ENCODE measurements around the gene FRMD5. TPM values are rescaled to one million over a fixed set of nuclear protein-coding genes. Genes with fewer than 3 reads are reported as not detected.

Gene FRMD5
- total RNA-seq, 1 donor from 2014 or later, result 9.9 TPM

DNA sequence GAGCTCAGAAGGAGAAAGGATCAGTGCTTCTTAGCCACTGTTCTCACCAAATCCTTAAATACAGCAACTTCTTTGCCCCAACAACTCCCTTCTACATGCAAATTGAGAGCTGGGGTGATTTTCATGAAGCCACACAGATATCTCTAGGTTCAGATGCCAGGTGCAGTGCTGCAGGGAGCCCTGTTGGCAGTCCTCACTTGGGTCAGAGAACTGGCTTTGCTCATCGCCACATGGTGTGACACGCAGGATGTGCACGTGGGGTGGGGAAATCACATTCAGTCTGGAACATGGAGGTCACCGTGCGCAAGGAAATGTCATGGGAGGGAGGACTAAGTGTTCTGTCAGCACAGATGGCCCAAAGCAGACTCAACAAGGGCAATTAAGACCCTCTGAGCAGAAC is 264.5 kb downstream of the FRMD5 start:
- TF ChIP-seq, protein P1, sequence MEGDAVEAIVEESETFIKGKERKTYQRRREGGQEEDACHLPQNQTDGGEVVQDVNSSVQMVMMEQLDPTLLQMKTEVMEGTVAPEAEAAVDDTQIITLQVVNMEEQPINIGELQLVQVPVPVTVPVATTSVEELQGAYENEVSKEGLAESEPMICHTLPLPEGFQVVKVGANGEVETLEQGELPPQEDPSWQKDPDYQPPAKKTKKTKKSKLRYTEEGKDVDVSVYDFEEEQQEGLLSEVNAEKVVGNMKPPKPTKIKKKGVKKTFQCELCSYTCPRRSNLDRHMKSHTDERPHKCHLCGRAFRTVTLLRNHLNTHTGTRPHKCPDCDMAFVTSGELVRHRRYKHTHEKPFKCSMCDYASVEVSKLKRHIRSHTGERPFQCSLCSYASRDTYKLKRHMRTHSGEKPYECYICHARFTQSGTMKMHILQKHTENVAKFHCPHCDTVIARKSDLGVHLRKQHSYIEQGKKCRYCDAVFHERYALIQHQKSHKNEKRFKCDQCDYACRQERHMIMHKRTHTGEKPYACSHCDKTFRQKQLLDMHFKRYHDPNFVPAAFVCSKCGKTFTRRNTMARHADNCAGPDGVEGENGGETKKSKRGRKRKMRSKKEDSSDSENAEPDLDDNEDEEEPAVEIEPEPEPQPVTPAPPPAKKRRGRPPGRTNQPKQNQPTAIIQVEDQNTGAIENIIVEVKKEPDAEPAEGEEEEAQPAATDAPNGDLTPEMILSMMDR (IDR thresholded peaks at IDR 0.05; ENCODE audit: insufficient read depth, low read length, poor library complexity, severe bottlenecking), result no peak
- no peak for DNase-seq (ENCODE audit: low read depth)
- no peak overlapping the region for H3K4me3 ChIP-seq (ENCODE audit: low read depth, low read length)
- no peaks in the 10 kb centered on the region for H3K27me3 ChIP-seq (ENCODE audit: control insufficient read depth, insufficient read depth, low read length)
- no peaks in the 10 kb centered on the region for H3K36me3 ChIP-seq (ENCODE audit: control insufficient read depth, insufficient read depth, low read length)

DNA sequence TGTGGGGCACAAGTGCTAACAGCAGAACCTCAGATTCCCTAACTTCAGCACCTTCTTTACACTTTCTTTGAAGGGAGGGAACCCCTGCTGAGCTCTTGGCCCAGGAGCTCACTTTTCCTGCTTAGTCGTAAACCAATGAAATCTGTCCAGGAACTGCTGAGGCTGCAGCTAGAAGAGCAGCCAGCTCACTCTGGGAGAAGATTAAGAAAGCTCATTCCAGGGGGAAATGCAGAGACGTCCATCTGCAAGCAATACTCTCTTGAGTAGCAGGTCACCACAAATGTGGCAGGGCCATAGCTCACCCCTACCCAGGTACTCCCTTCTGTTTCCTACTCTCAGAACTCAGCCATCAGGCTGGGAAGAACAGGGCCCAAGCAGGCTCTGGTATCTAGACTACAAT is 265.0 kb downstream of the FRMD5 start:
- TF ChIP-seq, protein P1 (IDR thresholded peaks at IDR 0.05; ENCODE audit: insufficient read depth, low read length, poor library complexity, severe bottlenecking), result no peak
- no peak overlapping the region for H3K4me3 ChIP-seq (ENCODE audit: low read depth, low read length)
- DNase-seq (ENCODE audit: low read depth), result no peak

DNA sequence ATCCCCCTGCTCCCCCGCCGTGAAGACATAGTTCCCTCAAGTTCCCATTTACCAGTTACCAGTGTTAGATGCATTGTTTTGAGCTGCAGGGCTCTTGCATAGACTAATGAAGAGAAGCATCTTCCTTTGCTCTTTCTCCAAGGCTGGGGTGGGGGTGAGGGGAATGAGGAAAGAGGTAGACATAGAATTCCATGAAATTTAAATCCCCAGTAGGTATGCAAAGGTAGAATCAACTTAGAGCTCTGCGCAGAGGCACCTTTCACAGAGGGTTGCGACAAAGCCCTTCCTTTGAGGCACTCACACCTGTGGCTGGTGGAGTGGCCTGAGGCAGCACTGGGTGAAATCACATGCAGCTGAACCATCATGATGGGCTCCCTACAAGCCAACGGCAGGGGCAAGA is 266.9 kb downstream of the FRMD5 start:
- TF ChIP-seq, protein P1 (IDR thresholded peaks at IDR 0.05; ENCODE audit: insufficient read depth, low read length, poor library complexity, severe bottlenecking), result no peak
- Histone ChIP-seq H3K27me3 (ENCODE audit: control insufficient read depth, insufficient read depth, low read length) (no peaks in the 10 kb centered on the region), H3K36me3 (ENCODE audit: control insufficient read depth, insufficient read depth, low read length) (peaks cover 1% of the 10 kb centered on the region), H3K4me3 (ENCODE audit: low read depth, low read length) (no peak overlapping the region)
- no peak for DNase-seq (ENCODE audit: low read depth)

More for the DNA sequence above, 265.0 kb downstream of the FRMD5 start:
- no peaks in the 10 kb centered on the region for H3K27me3 ChIP-seq (ENCODE audit: control insufficient read depth, insufficient read depth, low read length)
- no peaks in the 10 kb centered on the region for H3K36me3 ChIP-seq (ENCODE audit: control insufficient read depth, insufficient read depth, low read length)

DNA sequence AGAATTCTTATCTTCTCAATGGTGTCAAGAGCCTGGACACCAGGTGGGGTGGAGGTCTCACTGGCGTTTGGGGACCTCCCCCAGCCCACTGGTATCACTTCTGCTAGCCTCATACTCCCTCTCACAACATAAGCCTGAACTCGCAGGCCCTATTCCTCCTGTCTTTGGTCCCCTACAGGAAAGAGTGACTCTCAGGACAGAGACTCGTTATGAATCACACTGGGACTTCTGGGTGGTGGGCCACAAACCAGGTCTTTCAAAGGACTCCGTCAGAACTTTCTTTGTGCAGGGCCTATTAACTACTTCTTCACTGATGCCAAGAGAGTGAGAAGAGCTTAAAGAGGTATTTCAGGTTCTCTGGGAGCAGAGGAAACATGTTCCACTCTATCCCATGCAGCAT is 267.9 kb downstream of the FRMD5 start:
- DNase-seq (ENCODE audit: low read depth), result no peak
- TF ChIP-seq, protein P1 (IDR thresholded peaks at IDR 0.05; ENCODE audit: insufficient read depth, low read length, poor library complexity, severe bottlenecking), result no peak
- Histone ChIP-seq H3K4me3 (ENCODE audit: low read depth, low read length) (no peak overlapping the region), H3K36me3 (ENCODE audit: control insufficient read depth, insufficient read depth, low read length) (peaks cover 1% of the 10 kb centered on the region), H3K27me3 (ENCODE audit: control insufficient read depth, insufficient read depth, low read length) (no peaks in the 10 kb centered on the region)

DNA sequence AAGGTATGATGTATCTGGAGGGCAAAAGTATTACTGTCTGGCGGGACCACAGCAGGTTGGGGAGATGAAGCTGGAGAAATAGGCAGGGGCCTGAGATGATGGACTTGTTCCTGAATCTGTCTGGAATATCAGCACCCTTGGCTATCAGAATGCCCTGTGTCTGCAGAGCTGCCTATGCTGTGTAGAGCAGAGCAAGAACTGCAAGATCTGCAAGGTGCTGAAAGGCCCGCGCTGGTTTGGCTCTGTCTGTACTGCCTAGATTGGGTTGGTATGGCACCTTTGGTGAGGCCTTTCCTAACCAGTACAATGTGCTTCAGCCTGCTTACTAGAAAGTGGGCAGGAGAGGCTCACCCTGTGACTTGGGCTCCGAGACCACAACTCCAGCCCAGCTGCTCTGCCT is 271.5 kb downstream of the FRMD5 start:
- Histone ChIP-seq H3K4me3 (ENCODE audit: low read depth, low read length) (no peak overlapping the region), H3K36me3 (ENCODE audit: control insufficient read depth, insufficient read depth, low read length) (peaks cover 1% of the 10 kb centered on the region), H3K27me3 (ENCODE audit: control insufficient read depth, insufficient read depth, low read length) (no peaks in the 10 kb centered on the region)
- DNase-seq (ENCODE audit: low read depth), result no peak
- TF ChIP-seq, protein P1 (IDR thresholded peaks at IDR 0.05; ENCODE audit: insufficient read depth, low read length, poor library complexity, severe bottlenecking), result no peak

DNA sequence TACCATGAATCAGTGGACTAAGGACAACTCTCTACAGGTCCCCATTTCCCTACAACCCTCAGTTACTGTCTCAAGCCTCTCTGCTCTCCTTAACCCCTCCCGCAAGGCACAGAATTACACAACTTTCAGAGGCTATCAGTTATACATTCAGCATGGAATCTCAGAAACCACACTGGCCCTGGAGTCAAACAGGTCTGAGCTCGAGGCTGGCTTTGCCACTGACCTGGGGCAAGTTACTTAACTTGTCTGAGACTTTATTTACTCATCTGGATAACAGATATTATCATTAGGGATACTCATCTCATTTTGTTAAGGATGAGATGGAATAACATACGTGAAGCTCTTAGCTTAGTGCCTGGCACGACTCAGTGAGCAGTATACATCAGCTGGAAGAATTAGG is 273.1 kb downstream of the FRMD5 start:
- TF ChIP-seq, protein P1 (IDR thresholded peaks at IDR 0.05; ENCODE audit: insufficient read depth, low read length, poor library complexity, severe bottlenecking), result no peak
- H3K27me3 ChIP-seq (ENCODE audit: control insufficient read depth, insufficient read depth, low read length), result no peaks in the 10 kb centered on the region
- DNase-seq (ENCODE audit: low read depth), result no peak
- no peak overlapping the region for H3K4me3 ChIP-seq (ENCODE audit: low read depth, low read length)
- peaks cover 1% of the 10 kb centered on the region for H3K36me3 ChIP-seq (ENCODE audit: control insufficient read depth, insufficient read depth, low read length)
